HG02943 (cell line): ENCODE measurements around the gene LIME1.
A peak's percentile ranks its signal among the peaks of the same experiment; 100 is the strongest.
"Not testable (repeated sequence)": the region's sequence is repeated elsewhere in the genome, so short reads cannot be mapped to it uniquely, and the experiment has no call there.

Source experiments
- ATAC-seq: cut with Tn5 transposase; IDR thresholded peaks from one replicate; pipeline ENCODE4 v1.9.1; 2021; ENCODE audit warnings: mild to moderate bottlenecking, low read depth, moderate library complexity; ENCODE audit not compliant: unreplicated experiment

The LIME1 gene

DNA sequence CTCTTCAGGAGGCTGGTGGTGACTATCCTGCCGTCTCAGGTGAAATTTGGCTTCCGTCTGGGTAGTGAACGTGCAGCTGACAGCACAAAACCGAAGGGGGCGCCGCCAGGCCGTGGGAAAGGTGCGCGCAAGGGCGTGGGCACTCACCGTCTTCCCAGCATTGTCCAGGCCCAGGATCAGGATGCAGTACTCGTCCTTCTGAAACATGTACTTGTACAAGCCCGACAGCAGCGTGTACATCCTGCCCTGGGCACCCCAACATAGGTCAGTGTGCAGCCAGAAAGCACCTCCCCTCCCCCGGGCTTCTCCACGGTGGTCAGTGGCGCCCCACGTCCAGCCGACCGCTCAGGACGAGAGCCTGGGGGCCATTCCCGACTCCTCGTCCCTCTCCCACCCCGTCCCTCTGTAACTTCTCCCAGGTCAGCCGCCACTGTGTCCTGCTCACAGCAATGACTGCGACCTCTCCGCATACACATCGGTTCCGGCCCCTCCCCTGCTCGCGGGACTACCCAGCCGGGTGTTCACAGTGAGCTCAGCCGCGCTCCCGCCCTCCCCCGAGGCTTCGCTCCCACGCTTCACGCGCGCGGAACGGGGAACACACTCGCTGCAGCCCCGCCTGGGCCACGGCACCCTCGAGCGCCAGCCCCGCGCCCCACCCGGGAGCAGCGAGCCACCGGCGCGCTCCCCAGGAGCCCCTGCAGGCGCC is 29.5 kb upstream of the LIME1 start:
- peak; percentile 26 for ATAC-seq

DNA sequence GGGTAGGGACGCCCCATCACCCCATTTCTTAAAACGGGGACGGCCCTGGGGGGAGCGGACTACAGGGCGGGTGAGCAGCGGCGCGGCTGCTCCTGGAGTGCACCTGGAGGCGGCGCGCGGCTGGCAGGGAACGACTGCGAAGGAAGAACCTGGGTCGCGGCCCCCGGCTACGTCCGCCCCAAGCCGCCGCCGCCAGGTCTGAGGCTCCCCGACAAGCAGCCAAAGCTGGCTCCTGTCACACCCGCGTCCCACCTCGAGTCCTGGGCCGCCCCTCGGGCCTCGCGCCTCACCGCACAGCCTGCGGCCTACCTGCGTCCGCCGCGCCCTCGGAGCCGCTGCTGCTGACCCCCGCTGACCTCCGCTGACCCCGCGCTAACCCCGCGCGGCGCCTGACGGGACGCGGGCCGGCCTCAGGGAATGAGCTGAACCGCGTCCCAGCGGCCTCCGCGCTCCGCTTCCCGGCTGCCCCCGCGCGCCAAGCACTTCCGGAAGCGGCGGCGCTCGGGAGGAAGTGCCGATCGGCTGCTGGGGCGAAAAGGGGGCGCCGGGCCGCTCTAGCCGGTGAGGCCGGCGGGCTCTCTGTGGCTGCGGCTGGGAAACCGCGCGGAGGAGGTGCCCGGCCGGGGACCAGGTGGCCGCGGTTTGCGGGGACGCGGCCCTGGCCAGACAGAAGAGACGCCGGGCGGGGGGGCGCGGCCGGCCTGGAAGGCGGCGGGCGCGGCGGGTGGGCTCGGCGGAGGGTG is 28.7 kb upstream of the LIME1 start, which contains the start of the genes ARFRP1 and ZGPAT:
Gene ARFRP1, minus strand, starts transcription at position 419 of the 743 bp plus-strand sequence. CDS start 885 bp downstream, outside the sequence.
Gene ZGPAT, plus strand, starts transcription at position 482 of the 743 bp plus-strand sequence. CDS start 542 bp downstream, outside the sequence.
- peak; percentile 54 for ATAC-seq

GRCh38 chr20:63708301-63709148 is 27.9 kb upstream of the LIME1 start:
- no peak for ATAC-seq

DNA sequence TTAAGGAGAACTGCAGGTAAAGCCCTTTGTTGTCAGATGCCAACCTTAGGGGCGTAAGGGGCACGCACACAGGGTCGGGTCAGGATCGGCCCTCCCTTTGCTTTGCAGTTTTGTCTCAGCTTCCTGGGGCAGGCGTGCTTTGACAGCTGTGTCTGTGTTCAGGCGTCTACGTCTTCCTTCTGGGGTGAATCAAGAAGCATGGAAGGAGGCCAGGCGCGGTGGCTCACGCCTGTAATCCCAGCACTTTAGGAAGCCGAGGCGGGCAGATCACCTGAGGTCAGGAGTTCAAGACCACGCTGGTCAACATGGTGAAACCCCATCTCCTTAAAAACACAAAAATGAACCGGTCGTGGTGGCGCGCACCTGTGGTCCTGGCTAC is 27.3 kb upstream of the LIME1 start:
- ATAC-seq, result no peak

DNA sequence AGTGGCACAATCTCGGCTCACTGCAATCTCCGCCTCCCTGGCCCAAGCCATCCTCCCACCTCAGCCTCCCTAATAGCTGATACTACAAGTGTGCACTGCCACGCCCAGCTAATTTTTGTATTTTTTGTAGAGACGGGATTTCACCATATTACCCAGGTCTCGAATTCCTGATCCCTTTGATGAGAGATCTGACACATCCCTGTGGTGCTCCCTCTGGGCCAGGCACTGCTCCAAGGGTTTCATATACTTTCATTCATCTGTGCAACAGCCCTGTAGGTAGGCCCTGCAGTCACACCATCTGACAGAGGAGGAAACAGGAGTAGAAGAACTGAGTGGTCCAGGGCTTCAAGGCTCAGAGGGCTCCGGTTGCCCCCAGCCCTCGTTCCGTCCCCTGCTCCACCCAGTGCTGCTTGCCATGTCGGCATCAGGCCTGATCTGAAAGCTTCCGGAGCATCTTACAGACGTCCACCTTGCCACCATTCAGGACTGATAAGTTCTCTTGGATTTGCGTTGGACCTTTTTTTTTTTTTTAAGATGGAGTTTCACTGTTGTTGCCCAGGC is 25.3 kb upstream of the LIME1 start:
- no peak for ATAC-seq

DNA sequence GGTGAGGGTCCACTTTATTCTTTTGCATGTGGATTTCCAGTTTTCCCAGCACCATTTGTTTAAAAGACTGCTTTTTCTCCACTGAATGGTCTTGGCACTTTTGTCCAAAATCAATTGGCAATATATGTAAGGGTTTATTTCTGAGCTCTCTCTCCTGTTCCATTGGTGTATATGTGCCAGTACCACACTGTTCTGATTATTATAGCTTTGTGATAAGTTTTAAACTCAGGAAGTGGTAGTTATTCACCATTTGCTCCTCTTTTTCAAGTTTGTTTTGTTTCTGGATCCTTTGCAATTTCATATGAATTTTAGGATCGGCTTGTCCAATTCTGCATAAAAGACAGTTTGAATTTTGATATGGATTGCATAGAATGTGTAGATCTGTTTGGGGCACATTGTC is 24.3 kb upstream of the LIME1 start:
- ATAC-seq, result no peak

DNA sequence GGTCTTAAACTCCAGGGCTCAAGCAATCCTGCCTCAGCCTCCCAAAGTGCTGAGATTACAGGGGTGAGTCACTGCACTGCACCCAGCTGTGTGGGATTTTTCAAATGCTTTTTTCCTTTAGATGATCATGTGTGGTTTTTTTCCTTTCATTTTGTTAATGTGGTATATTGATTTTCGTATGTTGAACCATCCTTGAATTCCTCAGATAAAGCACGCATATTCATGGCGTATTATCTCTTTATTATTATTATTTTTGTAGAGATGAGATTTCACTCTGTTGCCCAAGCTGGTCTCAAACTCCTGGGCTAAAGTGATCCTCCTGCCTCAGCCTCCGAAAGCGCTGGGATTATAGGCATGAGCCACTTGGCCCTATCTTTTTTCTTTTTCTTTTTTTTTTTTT is 21.6 kb upstream of the LIME1 start:
- no peak for ATAC-seq

DNA sequence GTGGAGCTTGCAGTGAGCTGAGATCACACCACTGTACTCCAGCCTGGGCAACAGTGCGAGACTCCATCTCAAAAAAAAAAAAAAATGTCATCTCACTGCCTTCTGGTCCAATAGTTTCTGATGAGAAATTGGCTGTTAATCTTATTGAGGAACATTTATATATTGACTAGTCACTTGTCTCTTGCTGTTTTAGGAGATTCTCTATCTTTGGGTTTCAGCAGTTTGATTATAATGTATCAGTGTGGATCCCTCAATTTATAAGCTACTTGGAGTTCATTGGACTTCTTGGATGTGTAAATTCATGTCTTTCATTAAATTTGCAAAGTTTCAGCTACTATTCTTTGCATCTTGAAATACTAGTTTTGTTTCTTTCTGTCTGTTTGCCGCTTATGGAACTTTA is 17.5 kb upstream of the LIME1 start:
- ATAC-seq, result no peak

GRCh38 chr20:63722967-63723622 is 13.4 kb upstream of the LIME1 start:
- ATAC-seq, result not testable (repeated sequence)

DNA sequence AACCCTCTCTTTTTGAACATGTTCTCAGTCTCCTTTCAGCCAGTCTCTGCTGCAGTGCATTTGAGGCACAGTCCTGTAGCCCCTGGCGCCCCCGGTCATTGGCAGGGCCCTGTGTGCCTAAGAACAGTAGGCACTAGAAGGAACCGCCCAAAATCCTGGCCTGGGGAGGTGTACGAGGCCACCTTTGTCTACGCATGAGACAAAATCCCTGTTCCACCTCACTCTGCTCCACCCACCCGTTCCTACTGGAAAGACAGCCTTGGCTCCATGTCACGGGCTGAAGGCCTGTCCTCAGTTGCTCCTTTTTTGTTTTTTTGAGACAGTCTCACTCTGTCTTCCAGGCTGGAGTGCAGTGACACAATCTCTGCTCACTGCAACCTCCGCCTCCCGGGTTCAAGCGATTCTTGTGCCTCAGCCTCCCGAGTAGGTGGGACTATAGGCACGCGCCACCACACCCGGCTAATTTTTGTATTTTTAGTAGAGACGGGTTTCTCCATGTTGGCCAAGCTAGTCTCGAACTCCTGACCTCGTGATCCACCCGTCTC is 6.2 kb upstream of the LIME1 start:
- ATAC-seq, result not testable (repeated sequence)

- no peak for ATAC-seq
Measured at GRCh38 chr20:63731410-63731809, 5.1 kb upstream of the LIME1 start.

DNA sequence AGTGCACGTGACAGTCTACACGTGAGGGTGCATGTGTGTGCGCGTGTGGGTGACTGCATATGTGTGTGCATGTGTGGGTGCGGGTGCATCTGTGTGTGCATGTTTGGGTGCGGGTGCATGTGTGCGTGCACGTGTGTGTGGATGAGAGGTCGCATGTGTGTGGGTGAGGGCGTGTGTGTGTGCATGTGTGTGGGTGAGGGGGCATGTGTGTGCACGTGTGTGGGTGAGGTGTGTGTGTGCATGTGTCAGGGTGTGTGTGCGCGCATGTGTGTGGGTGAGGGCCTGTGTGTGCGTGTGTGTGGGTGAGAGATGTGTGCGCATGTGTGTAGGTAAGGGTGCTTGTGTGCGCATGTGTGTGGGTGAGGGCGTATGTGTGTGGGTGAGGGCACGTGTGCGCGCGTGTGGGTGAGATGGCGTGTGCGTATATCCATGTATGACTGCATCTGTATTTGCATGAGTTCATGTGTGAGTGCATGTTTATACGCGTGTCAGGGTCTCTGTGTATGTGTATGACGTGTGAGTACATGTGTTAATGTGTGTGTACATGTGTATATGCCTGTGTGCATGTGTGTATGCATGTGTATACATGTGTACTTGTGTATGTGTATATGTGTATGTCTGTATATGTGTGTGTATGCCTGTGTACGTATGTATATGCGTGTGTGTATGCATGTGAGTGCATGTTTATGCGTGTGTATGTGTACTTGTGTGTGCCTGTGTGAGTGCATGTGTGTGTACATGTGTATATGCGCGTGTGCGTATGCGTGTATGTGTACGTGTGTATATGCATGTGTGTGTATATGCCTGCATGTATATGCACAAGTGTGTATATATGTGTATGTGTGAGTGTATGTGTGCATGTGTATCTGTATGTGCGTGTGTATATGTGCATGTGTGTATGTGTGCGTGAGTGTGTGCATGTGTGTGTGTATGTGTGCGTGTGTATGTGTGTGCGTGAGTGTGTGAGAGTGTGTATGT is 4.1 kb upstream of the LIME1 start:
- no peak for ATAC-seq

- no peak for ATAC-seq
Measured at GRCh38 chr20:63733117-63733516, 3.3 kb upstream of the LIME1 start.

GRCh38 chr20:63733579-63734081 is 2.8 kb upstream of the LIME1 start:
- ATAC-seq, result no peak

DNA sequence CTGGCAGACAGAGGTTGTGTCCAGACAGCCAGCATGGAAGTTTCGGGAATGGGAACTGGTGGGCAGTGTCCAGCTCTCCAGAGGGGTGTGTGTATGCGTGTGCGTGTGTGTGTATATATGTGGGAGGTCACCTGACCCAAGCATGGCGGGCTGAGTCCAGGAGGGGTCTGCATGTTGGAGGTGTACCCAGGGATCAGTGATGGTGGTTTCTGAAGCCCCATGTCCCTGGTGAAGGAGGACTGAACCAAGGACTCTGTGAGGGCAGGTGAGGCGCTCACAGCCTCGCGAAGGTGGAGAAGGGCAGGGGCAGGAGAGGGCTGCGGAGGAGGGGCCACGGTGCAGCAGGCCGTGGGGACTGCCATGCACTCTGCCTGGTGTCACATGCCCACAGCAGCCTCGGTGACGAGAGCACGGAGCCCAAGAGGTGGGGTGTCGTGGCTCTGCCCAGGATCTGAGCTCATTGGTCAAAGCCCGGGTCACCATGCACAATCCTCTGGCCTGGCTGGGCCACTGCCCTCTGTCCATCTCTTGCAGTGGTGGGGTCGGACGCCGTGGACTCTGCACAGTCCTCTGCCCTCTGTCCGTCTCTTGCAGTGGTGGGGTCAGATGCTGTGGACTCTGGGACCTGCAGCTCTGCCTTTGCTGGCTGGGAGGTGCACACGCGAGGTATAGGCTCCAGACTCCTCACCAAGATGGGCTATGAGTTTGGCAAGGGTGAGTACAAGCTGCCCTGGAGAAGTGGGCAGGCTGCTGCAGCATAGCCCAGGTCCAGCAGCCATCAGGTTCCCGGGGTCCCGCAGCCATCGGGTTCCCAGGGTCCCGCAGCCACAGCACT is 2.1 kb upstream of the LIME1 start:
- no peak for ATAC-seq

GRCh38 chr20:63734946-63735858 is 1.3 kb upstream of the LIME1 start:
- no peak for ATAC-seq
